GM12892 (cell line): ENCODE measurements around the gene SLC25A30.

ENCODE experiments used
- POLR2A ChIP-seq: IDR thresholded peaks from 2 replicates; pipeline ENCODE4 v1.6.1; 2011; ENCODE audit warnings: low read depth, low read length, control low read depth
- POLR2AphosphoS5 ChIP-seq: IDR thresholded peaks from 2 replicates; pipeline ENCODE4 v1.6.1; 2011; ENCODE audit warnings: low read depth, low read length, control low read depth

DNA sequence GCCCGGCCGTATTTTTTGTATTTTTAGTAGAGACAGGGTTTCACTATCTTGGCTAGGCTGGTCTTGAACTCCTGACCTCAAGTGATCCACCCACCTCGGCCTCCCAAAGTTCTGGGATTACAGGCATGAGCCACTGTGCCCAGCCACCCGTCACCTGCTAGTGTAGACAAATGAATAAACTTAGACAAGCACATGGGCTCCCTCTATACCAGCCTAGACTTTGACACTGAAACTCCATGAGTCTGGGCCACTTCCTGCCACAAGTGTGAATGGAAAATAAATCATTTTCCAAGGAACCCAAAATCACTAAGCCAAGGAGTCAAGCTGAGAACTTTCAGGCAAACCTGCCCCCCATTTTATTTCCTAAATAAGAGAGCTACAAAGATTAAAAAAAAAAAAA is 50.2 kb downstream of the SLC25A30 start:
- TF ChIP-seq POLR2A (no peak), POLR2AphosphoS5 (no peak)
